A549 (cell line): ENCODE results near the gene DYNC1H1. TPM values are rescaled to one million over a fixed set of nuclear protein-coding genes. Genes with fewer than 3 reads are reported as not detected.

ENCODE experiments used
- ATAC-seq, 2 experiments: fragments of 200-7000 bp in 1 of 2; fragments of >200 bp in 1 of 2; cut with Nextera tagmentation in 1 of 2; cut with Tn5 transposase in 1 of 2; 3 replicates each; pipeline versions ENCODE4 v1.8.0 to v1.9.1; 2018 to 2020; ENCODE audit warnings: mild to moderate bottlenecking in 1 of 2, moderate library complexity in 1 of 2
- CTCF ChIA-PET: fragments of 300-600 bp; sonication (Branson Sonifier 250); formaldehyde crosslinking; extraction: SDS; loops from one replicate; lab custom pipeline; 2021; ENCODE audit warnings: antibody characterized with exemption, inconsistent platforms; lab: Yijun Ruan, JAX
- POLR2A ChIA-PET: fragments of 350-600 bp; formaldehyde crosslinking; extraction: SDS; loops from one replicate; lab custom pipeline; 2021; ENCODE audit warnings: antibody characterized with exemption, inconsistent platforms; lab: Yijun Ruan, JAX
- DNase-seq, 2 experiments: peaks; one replicate each; pipeline versions ENCODE4 v3.0.0 to v3.0.0-alpha.2; 2011 to 2016; ENCODE audit warnings: low read depth in 1 of 2, low spot score in 1 of 2
- FAIRE-seq: peaks from 2 replicates; lab custom pipeline; 2011; peaks lifted over from hg19 to GRCh38; lab: Jason Lieb, UNC
- H3K27ac ChIP-seq, 2 experiments: fragments of >200 bp; sonication (Bioruptor Twin); formaldehyde crosslinking; 3 replicates each; pipeline ENCODE4 v1.5.1; 2016 to 2017
- H3K4me1 ChIP-seq: fragments of >200 bp; sonication (Bioruptor Twin); formaldehyde crosslinking; 3 replicates; pipeline ENCODE4 v1.6.1; 2016
- H3K4me2 ChIP-seq: fragments of >200 bp; sonication (Bioruptor Twin); formaldehyde crosslinking; 3 replicates; pipeline ENCODE4 v1.6.1; 2016
- H3K4me3 ChIP-seq: fragments of >200 bp; sonication (Bioruptor Twin); formaldehyde crosslinking; 3 replicates; pipeline ENCODE4 v1.5.1; 2016
- H3K9me3 ChIP-seq: fragments of >200 bp; sonication (Bioruptor Twin); formaldehyde crosslinking; 3 replicates; pipeline ENCODE4 v1.6.1; 2016
- CBX2 ChIP-seq: fragments of 200-600 bp; sonication (generic); IDR thresholded peaks from 2 replicates; pipeline ENCODE4 v1.6.1; 2016; ENCODE audit warnings: low read depth, mild to moderate bottlenecking, borderline replicate concordance
- CEBPB ChIP-seq, 2 experiments: fragments of >200 bp in 1 of 2; sonication (Bioruptor Twin) in 1 of 2; formaldehyde crosslinking in 1 of 2; IDR thresholded peaks; 2 replicates each; pipeline ENCODE4 v1.6.1; 2012 to 2016
- CHD4 ChIP-seq: fragments of 200-600 bp; sonication (generic); IDR thresholded peaks from 2 replicates; pipeline ENCODE4 v1.6.1; 2016; ENCODE audit warnings: antibody characterized with exemption, mild to moderate bottlenecking, borderline replicate concordance
- EHF ChIP-seq: fragments of 250-450 bp; sonication (Bioruptor Pico); IDR thresholded peaks from 2 replicates; pipeline ENCODE4 v1.5.0; 2020; ENCODE audit warnings: mild to moderate bottlenecking
- ESRRA ChIP-seq: fragments of 150-350 bp; IDR thresholded peaks from 2 replicates; pipeline ENCODE4 v1.6.1; 2014; ENCODE audit warnings: mild to moderate bottlenecking, low read length, borderline replicate concordance
- FOSL2 ChIP-seq, 2 experiments: fragments of 450-650 bp in 1 of 2; fragments of >200 bp in 1 of 2; sonication (Bioruptor Twin) in 1 of 2; formaldehyde crosslinking; IDR thresholded peaks; 2 replicates each; pipeline versions ENCODE4 v1.5.0 to v1.6.1; 2016 to 2020; ENCODE audit warnings: mild to moderate bottlenecking in 1 of 2, moderate library complexity in 1 of 2
- GATA3 ChIP-seq: IDR thresholded peaks from 2 replicates; pipeline ENCODE4 v1.6.1; 2012; ENCODE audit warnings: borderline replicate concordance
- HDAC2 ChIP-seq: fragments of 200-600 bp; sonication (generic); IDR thresholded peaks from 2 replicates; pipeline ENCODE4 v1.6.1; 2016
- HES2 ChIP-seq: fragments of >200 bp; sonication (Bioruptor Twin); formaldehyde crosslinking; IDR thresholded peaks from 2 replicates; pipeline ENCODE4 v1.6.1; 2016
- HOXB5 ChIP-seq: fragments of 250-450 bp; sonication (Bioruptor Pico); IDR thresholded peaks from 2 replicates; pipeline ENCODE4 v1.5.0; 2020; ENCODE audit warnings: mild to moderate bottlenecking, moderate library complexity
- JUN ChIP-seq, 2 experiments: fragments of >200 bp; sonication (Bioruptor Twin); formaldehyde crosslinking; IDR thresholded peaks; 2 replicates in 1 of 2; 3 replicates in 1 of 2; pipeline ENCODE4 v1.6.1; 2016 to 2017
- KDM5A ChIP-seq: fragments of 200-600 bp; sonication (generic); IDR thresholded peaks from 2 replicates; pipeline ENCODE4 v1.6.1; 2016; ENCODE audit warnings: antibody characterized with exemption, mild to moderate bottlenecking
- MAFK ChIP-seq: fragments of 450-650 bp; IDR thresholded peaks from 2 replicates; pipeline ENCODE4 v1.6.1; 2014; ENCODE audit not compliant: partially characterized antibody
- NPAS2 ChIP-seq: fragments of 250-450 bp; sonication (Bioruptor Pico); IDR thresholded peaks from 2 replicates; pipeline ENCODE4 v1.8.0; 2022; ENCODE audit warnings: mild to moderate bottlenecking, moderate library complexity, borderline replicate concordance
- NR3C1 ChIP-seq: fragments of >200 bp; sonication (Bioruptor Twin); formaldehyde crosslinking; IDR thresholded peaks from 3 replicates; pipeline ENCODE4 v1.6.1; 2017
- RAD21 ChIP-seq, 2 experiments: fragments of >200 bp in 1 of 2; sonication (Bioruptor Twin) in 1 of 2; formaldehyde crosslinking in 1 of 2; IDR thresholded peaks in 1 of 2; conservative IDR thresholded peaks in 1 of 2; 2 replicates in 1 of 2; 3 replicates in 1 of 2; pipeline ENCODE4 v1.6.1; 2012 to 2018; ENCODE audit warnings: inconsistent platforms in 1 of 2
- RCOR1 ChIP-seq: fragments of 150-350 bp; IDR thresholded peaks from 2 replicates; pipeline ENCODE4 v1.6.1; 2014; ENCODE audit warnings: antibody characterized with exemption, low read length, low read depth
- REST ChIP-seq: fragments of 200-600 bp; sonication (generic); IDR thresholded peaks from 2 replicates; pipeline ENCODE4 v1.6.1; 2016; ENCODE audit warnings: antibody characterized with exemption, mild to moderate bottlenecking, moderate library complexity
- RFX5 ChIP-seq: fragments of 450-650 bp; IDR thresholded peaks from 2 replicates; pipeline ENCODE4 v1.7.1; 2014; ENCODE audit warnings: antibody characterized with exemption, mild to moderate bottlenecking, moderate library complexity
- RNF2 ChIP-seq: fragments of 200-600 bp; sonication (generic); IDR thresholded peaks from 2 replicates; pipeline ENCODE4 v1.6.1; 2016; ENCODE audit warnings: low read depth, mild to moderate bottlenecking, antibody characterized with exemption, moderate library complexity, borderline replicate concordance
- SMC3 ChIP-seq: fragments of >200 bp; sonication (Bioruptor Twin); formaldehyde crosslinking; IDR thresholded peaks from 3 replicates; pipeline ENCODE4 v1.6.1; 2018; ENCODE audit warnings: inconsistent platforms
- TFCP2L1 ChIP-seq: fragments of 250-450 bp; sonication (Bioruptor Pico); IDR thresholded peaks from 2 replicates; pipeline ENCODE4 v1.5.0; 2021; ENCODE audit warnings: mild to moderate bottlenecking
- ZNF302 ChIP-seq: fragments of 250-450 bp; sonication (Bioruptor Pico); IDR thresholded peaks from 2 replicates; pipeline ENCODE4 v1.9.0; 2021; ENCODE audit warnings: inconsistent platforms, mild to moderate bottlenecking, moderate library complexity
- WGBS: methylation state at CpG from one replicate; pipeline ENCODE4 v1.1.6; 2017; ENCODE audit errors: missing lambda C conversion rate; 5-methylcytosine and 5-hydroxymethylcytosine counted together
- polyA plus RNA-seq, 4 experiments: library from polyadenylated mRNA; depleted of rRNA in 3 of 4; stranded (reverse); fragments of >200 nt; fragmentation: RNase III in 1 of 4; extraction: RNeasy Plus Mini Kit Qiagen cat#74134 plus additional on column Dnase treatment in 1 of 4; gene quantifications; 2 replicates in 3 of 4; 3 replicates in 1 of 4; pipeline ENCODE4 v1.2.3, GENCODE V29; 2011 to 2017
- TF ChIP-seq, protein P1 (sequence below): fragments of >200 bp; sonication (Bioruptor Twin); formaldehyde crosslinking; IDR thresholded peaks from 3 replicates; pipeline ENCODE4 v1.6.1; 2016
- TF ChIP-seq, protein P2 (sequence below): fragments of >200 bp; sonication (Bioruptor Twin); formaldehyde crosslinking; IDR thresholded peaks from 3 replicates; pipeline ENCODE4 v1.5.1; 2016

The DYNC1H1 gene
- polyA plus RNA-seq, 2 of the 4 experiments (the other 2 are of a cell fraction) = 177 to 187 TPM

DNA sequence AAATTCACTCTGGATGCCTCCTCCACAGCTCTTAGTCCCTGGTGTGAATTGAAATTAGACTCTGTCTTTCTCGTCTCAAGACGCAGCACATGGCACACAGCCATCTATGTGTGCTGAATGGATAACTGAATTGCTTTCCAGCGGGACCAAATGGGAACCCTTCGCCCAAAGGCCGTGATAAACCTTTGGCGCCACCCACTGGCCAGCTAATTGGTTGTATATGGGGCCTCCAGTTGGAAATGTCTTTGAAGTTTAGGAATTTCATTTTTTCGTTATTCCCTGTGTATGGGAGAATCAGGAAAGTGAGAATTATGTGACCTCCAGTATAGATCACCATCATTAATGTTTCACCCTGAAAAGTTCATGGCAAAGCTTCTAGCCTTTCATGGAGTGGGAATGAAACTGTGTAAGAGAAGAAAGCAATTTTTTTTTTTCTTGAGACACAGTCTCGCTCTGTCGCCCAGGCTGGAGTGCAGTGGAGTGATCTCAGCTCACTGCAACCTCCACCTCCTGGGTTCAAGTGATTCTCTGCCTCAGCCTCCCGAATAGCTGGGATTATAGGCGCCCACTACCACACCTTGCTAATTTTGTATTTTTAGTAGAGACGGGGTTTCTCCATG is 132.3 kb downstream of the DYNC1H1 start:
- FAIRE-seq = no peak

GRCh38 chr14:102097441-102098135 is 133.2 kb downstream of the DYNC1H1 start:
- H3K4me2 ChIP-seq = no peak overlapping the region
- no peak overlapping the region for H3K27ac ChIP-seq
- POLR2A ChIA-PET = interaction anchor here (0.6 kb wide), 2 partner anchors 31 to 219 kb away, joined by 3 to 4 read pairs; no protein-coding TSS in a partner anchor
- WGBS = 54% methylated on average over 7 of the region's 7 CpGs
- H3K9me3 ChIP-seq = no peaks in the 10 kb centered on the region
- H3K4me1 ChIP-seq = peaks cover 18% of the 10 kb centered on the region
- CTCF ChIA-PET = interaction anchor here (0.5 to 3.6 kb wide), 28 partner anchors 8 to 497 kb away, joined by 3 to 42 read pairs (median 9); partner anchors contain the start of gene DYNC1H1
- H3K4me3 ChIP-seq = no peak overlapping the region
- ATAC-seq = no peak
- DNase-seq = no peak
- no peak for FAIRE-seq
- TF ChIP-seq EHF (CRISPR knock-in tag) (no peak), JUN (IDR thresholded peaks at IDR 0.05) (no peak), TFCP2L1 (no peak), GATA3 (no peak), HDAC2 (no peak), HOXB5 (no peak), CEBPB (IDR thresholded peaks at IDR 0.05) (no peak), RCOR1 (no peak), REST (no peak), HES2 (no peak), MAFK (no peak), RNF2 (no peak), CBX2 (no peak), ZNF302 (CRISPR knock-in tag) (no peak), NR3C1 (no peak), NPAS2 (CRISPR knock-in tag) (no peak), KDM5A (no peak), ESRRA (no peak), CHD4 (no peak)
- TF ChIP-seq, protein P1, sequence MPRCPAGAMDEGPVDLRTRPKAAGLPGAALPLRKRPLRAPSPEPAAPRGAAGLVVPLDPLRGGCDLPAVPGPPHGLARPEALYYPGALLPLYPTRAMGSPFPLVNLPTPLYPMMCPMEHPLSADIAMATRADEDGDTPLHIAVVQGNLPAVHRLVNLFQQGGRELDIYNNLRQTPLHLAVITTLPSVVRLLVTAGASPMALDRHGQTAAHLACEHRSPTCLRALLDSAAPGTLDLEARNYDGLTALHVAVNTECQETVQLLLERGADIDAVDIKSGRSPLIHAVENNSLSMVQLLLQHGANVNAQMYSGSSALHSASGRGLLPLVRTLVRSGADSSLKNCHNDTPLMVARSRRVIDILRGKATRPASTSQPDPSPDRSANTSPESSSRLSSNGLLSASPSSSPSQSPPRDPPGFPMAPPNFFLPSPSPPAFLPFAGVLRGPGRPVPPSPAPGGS = no peak
- TF ChIP-seq, all 56 proteins: peak for 0

More for the DNA sequence above, 132.3 kb downstream of the DYNC1H1 start:
- H3K4me3 ChIP-seq = no peak overlapping the region
- CTCF ChIA-PET = interaction anchor here (0.7 to 3.6 kb wide), 49 partner anchors 9 to 389 kb away, joined by 3 to 42 read pairs (median 4); partner anchors contain the start of gene DYNC1H1
- H3K4me2 ChIP-seq = peak overlapping the region; percentile 31; the same call in 2 of the 3 replicates
- H3K4me1 ChIP-seq = peaks cover 18% of the 10 kb centered on the region
- no peaks in the 10 kb centered on the region for H3K9me3 ChIP-seq
- ATAC-seq = peak; percentile 82 to 92
- POLR2A ChIA-PET = no interaction called here
- DNase-seq = peak; percentile 70 to 76
- TF ChIP-seq SMC3 (peak; percentile 82), FOSL2 (IDR thresholded peaks at IDR 0.05) (no peak), FOSL2 (CRISPR knock-in tag; IDR thresholded peaks at IDR 0.05) (no peak), HDAC2 (no peak), RAD21 (conservative IDR thresholded peaks at IDR 0.05 in 1 of 2, IDR thresholded peaks at IDR 0.05 in 1 of 2) (peak; percentile 89 to 91), RFX5 (no peak)
- TF ChIP-seq, protein P2, sequence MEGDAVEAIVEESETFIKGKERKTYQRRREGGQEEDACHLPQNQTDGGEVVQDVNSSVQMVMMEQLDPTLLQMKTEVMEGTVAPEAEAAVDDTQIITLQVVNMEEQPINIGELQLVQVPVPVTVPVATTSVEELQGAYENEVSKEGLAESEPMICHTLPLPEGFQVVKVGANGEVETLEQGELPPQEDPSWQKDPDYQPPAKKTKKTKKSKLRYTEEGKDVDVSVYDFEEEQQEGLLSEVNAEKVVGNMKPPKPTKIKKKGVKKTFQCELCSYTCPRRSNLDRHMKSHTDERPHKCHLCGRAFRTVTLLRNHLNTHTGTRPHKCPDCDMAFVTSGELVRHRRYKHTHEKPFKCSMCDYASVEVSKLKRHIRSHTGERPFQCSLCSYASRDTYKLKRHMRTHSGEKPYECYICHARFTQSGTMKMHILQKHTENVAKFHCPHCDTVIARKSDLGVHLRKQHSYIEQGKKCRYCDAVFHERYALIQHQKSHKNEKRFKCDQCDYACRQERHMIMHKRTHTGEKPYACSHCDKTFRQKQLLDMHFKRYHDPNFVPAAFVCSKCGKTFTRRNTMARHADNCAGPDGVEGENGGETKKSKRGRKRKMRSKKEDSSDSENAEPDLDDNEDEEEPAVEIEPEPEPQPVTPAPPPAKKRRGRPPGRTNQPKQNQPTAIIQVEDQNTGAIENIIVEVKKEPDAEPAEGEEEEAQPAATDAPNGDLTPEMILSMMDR = peak; percentile 87
- 28% methylated on average over 12 of the region's 12 CpGs for WGBS
- H3K27ac ChIP-seq = 0 out of 6 replicates have a peak overlapping the region, but pooled peaks of 1 of the 2 experiments have one; percentile 8
